GF-D8 (cell line): ENCODE results near the gene CES3.
"Not testable (repeated sequence)": the region's sequence is repeated elsewhere in the genome, so short reads cannot be mapped to it uniquely, and the experiment has no call there.

Experiments
- DNase-seq: peaks from one replicate; lab custom pipeline; 2025; lab: John Stamatoyannopoulos, UW

Gene CES3

DNA sequence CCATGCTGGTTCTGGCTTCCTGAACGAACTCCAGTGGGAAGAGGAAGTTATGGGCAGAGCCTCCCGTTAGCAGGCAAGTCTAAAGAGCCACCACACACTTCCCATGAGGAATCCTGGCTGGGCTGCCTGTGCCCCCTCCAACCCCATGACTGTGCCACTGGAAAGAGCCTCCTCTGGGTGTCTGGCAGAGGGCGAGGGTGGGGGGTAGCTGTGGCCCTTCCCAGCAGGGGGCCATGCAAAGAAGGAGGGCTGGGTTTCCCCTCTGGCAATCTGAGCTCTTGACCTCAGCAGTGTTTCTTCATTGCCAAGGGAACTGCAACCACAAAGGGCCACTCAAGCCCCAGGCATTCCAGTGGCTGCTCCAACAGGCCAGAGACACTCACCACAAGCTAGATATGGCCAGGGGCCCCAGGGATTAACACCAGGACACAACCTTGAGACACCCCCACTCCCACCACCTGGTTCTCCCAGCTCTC, 34.1 kb upstream of the CES3 start:
- DNase-seq, result peak; percentile 9

DNA sequence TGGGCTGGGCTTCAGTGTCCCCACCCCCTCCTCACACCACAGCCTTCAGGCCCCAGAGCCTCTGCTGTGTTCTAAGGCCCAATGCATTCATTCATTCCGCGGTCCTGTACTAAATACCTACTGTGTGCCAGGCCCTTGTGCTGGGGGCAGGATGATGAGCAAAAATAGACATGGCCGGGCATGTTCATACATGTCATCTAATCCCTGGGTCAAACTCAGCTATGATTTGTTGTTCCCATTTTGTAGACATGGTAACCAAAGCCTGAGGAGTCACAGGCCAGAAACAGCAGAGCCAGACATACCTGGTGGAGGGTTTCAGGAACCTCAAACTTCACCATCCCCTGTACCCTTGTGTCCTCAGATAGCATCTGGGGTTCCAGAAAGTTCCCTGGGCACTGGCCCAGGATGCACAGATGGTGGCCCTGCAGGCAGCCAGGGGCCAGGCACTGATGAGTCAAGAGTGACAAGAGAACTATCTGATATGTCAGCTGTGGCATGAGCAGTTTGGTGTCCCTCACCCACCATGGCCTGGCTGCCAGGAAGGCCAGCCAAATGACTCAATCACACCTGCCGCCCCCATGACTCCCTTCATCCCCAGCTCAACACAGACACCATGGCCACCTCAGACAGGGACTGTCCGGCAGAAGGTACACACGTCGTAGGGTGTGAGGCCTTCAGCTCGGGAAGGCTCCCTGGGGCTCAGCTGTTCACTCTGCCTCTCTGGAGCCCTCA, 33.0 kb upstream of the CES3 start:
- no peak for DNase-seq

DNA sequence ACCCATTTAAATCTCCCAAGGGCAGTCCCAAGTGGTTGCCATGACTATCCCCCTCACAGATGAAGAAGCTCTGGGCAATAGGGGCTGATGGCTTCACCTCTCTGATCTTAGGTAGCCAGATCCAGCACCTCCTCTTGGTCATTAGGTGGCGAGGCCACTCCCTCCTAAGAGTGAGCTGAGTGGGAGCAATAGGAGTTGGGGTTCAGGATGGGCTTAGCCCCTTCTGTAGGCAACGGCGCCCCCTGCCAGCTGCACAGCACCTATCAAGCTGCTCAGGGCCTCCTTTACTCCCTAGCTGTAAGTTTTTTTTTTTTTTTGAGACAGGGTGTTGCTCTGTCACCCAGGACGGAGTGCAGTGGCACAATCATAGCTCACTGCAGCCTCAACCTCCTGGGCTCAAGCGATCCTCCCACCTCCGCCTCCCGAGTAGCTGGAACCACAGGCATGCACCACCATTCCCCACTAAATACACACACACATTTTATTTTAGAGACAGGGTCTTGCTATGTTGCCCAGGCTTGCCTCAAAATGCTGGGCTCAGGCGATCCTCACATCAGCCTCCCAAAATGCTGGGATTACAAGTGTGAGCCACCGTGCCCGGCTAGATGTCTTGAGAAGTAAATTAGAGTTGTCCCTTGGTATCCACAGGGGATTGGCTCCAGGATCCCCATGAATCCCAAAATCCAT, 32.2 kb upstream of the CES3 start:
- DNase-seq, result no peak

DNA sequence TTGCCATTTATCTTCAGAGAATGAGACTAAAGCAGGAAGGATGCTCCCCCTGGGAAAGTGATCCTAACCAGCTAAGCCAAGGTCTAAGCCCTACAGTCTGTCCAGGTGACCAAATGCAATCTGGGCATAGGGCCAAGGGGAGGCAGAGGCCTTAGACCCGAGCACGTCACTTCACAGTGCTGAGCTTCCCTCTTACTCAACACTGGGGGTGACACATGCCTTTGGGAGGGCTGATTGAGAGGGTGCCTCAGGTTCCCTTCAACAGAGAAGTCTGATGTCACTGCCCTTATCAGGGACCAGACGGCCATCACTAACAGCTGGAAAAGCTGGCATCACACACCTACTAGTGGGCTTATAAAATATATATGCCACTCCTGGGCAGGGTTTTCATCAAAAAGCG, 30.9 kb upstream of the CES3 start:
- no peak for DNase-seq

DNA sequence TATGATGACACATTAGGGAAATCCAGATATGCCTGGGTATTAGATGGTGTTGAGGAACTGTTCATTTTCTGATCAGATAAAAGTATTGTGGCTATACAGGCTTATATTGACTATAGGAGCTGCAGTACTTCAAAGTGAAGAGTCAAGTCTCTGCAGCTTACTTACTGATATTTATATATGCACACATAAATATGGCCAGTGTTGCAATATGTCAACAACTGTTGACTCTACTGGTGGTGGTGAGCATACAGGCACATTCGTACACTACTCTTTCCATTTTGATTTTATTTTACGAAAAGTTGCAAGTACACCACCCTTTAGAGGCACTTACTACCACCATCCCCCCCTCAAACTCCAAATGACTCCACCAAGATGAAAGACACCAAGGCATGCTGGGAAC, 29.4 kb upstream of the CES3 start:
- no peak for DNase-seq

DNA sequence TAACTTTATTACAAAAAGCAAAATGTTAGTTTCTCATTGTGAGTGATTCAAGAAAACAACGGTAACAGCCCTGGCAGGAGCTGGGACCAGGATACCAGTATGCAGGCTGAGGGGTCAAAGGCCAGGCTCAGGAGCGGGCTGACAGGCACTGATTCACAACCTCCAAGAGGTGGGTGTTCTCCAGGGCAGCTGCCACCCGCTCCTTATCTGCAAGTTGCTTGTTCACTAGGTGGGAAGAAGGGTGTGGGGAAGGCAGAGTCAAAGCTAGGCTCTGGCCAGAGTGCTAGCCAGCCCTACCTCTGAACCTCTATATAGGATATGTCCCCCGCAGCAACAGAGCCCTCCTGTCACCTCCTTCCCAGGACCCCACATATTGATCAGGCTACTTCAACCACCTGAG, 29.0 kb upstream of the CES3 start:
- DNase-seq, result no peak

DNA sequence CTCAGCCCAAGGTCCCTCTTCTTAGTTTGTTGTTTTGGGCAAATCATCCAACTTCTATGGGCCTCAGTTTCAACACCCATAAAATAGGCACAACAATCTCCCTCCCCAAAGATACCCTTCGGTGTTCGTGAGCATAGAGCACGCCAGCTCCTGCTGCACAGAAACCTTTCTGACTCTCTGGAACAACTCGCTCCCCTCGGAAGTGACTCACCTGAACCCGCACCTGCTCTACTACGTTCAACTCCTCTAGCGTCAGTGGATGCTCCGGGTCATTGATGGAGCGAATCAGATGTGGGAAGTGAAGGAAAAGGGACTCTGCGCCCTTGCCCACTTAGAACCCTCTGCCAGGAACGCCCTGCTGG, 27.3 kb upstream of the CES3 start:
- no peak for DNase-seq

DNA sequence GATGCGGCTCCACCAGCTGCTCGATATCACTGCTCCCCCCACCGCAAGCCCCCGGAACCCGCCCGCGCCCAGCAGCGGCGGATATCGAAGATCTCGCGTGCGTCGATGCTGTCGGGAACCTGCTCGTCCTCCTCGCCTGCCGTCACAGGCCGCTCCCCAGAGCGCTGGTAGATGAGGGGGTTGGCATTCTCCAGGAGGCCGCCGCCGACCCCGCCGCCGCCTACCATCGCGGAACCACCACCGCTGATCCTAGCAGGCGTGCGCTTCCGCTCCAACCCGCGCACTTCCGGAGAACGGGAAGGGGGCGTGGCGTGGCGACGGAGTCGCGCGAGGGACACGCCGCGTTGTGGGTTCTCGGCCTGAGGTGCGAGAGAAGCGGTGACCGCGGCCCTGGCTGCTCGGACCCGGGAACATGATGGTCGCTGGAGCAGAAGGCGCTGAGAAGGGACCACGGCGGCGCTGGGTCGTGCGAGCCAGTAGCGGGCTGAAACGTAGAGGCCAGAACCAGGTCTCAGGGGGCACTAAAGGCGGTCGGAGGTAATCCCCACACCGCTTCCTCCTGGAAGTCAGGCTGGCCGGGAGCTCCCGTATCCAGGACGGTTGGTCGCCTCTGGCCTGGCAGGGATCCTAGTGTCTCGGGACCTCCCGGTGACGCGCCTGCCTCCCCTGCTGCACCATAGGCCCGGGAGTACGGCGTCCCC, 26.8 kb upstream of the CES3 start, which contains the start of gene CIAO2B:
Gene CIAO2B, minus strand, starts transcription at position 265 of the 701 bp plus-strand sequence. Its CDS starts 38 bp downstream, at position 227.
- DNase-seq, result peak; percentile 46

DNA sequence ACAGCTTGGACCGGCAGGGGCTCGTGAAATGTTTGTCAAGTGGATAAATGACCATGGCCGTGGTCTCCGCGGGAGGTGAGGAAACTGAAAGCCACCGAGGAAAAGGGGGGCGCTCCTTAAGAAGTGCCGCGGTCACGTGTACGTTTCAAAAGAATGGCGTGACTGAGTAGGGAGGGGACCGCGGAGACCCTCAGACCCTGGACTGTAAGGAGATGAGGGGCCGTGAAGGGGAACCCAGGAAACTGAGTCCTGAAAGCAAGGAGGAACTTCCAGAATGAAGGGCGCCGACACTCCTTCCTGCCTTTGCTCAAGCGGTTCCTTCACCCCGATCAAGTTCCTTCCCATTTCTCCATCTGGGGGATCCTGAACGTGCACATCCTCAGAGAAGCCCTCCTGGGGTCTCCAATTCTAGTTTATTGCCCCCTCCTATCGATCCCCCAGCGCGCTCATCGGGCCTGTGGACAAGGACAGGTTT, 26.2 kb upstream of the CES3 start:
- DNase-seq, result not testable (repeated sequence)

DNA sequence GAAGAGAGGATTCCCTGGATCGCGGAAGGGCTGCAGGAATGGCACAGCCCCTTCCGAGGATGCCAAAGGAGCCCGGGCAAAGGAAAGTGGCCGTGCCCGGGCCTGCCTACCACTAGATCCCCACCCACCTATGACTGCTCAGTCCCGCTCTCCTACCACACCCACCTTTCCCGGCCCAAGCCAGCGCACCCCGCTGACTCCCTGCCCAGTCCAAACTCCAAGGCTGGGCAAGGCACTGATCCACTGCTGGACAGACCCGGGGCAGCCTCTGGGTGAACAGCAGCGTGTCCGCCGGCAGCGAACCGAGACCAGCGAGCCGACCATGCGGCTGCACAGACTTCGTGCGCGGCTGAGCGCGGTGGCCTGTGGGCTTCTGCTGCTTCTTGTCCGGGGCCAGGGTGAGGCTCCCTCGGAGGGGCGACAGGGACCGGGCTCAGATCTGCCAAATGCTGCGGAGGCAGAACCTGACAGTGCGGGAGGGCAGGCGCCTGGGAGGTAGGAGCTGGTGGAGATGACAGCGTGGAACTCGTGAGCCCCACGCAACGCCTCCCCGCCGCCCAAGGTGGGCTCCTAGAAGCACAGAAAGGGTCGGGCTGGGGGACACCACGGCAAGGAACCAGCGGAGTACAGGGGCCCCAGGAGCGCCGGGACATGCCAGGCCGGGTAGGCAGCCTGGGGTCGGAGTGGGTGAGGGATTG, 25.6 kb upstream of the CES3 start, which contains the start of gene CES2:
Gene CES2, plus strand, starts transcription at position 203 of the 698 bp plus-strand sequence. Its CDS starts 120 bp downstream, at position 323.
- no peak for DNase-seq

DNA sequence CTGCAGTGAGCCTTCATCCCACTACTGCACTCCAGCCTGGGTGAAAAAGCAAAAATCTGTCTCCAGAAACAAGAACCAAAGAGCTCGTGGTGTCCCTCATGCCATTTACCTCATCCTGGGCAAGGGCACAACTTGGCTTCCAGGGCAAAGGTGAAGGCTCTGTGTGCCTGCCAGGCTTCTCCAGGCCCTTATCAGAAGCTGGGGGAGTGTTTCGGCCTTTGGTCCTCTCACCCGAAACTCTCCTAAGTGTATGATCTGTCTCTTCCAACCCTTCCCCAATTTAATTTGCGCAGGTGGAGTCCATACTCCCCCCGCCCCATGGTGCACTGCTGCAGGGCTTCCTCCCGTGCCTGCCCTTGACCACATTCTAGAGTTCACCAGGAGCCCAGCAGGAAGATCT, 24.6 kb upstream of the CES3 start:
- DNase-seq, result no peak

DNA sequence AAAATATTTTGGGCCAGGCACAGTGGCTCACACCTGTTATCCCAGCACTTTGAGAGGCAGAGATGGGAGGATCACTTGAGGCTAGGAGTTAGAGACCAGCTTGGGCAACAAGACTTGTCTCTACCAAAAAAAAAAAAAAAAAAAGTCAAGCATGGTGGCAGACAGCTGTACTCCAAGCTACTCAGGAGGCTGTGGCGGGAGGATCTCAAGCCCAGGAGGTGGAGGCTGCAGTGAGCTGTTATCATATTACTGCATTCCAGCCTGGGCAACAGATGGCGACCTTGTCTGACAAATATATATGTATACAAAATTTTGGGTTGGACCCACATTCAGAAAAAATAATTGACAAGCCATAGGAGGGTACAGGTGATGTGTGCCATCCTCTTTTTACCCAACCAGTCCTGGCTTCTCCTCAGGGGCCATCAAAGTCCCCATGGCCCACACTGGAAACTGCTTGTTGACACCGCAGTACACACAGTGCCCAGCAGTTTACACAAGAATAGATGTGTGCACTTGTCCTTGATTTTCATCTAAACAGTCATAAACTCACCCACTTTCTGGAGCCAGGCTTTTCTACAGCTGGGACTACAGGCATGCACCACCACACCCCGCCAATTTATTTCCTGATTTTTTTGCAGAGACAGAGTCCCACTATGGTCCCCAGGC, 24.0 kb upstream of the CES3 start:
- DNase-seq, result no peak

DNA sequence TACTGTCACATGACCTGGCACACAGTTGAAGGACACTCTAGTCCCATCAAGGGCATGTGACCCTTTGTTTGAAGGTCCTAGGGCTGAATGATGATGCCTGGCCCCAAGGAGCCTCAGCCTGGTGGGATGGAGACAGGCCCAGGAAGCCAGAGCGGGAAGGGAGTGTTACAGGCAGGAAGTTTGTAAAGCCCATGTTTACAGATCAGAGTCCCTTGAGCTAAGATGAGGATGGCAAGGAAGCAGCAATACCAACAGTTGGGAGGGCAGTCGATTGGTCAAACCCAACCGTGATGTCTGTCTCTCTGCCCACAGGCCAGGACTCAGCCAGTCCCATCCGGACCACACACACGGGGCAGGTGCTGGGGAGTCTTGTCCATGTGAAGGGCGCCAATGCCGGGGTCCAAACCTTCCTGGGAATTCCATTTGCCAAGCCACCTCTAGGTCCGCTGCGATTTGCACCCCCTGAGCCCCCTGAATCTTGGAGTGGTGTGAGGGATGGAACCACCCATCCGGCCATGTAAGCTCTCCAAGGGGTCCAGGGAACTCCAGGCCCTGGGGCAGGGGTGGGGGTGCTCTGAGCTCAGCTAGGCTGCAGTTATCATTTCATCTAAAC, 23.2 kb upstream of the CES3 start:
- DNase-seq, result no peak

DNA sequence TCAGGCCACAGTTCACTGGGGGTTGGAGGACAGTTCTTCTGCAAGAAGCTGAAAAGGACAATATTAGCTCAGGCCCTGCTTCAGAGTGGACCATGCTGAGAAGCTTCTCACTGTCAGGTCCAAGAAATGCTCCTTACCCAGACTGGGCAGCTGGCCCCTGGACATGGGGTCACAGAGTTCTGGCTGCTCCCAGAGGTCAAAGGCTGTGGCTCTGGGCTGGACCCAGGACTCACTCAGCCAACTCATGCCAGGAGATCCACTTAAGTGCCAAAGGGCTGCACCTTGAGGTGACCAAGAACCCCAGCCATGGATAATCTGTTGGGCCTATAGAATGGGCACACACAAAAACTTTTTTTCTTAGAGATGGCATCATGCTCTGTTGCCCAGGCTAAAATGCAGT, 21.7 kb upstream of the CES3 start:
- DNase-seq, result no peak

DNA sequence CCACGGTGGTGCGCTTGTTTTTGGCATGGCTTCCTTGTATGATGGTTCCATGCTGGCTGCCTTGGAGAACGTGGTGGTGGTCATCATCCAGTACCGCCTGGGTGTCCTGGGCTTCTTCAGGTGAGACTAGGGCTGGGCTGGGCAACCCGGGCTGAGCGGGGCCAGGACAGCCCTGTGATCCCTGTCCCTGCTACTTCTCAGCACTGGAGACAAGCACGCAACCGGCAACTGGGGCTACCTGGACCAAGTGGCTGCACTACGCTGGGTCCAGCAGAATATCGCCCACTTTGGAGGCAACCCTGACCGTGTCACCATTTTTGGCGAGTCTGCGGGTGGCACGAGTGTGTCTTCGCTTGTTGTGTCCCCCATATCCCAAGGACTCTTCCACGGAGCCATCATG, 20.8 kb upstream of the CES3 start:
- DNase-seq, result no peak

DNA sequence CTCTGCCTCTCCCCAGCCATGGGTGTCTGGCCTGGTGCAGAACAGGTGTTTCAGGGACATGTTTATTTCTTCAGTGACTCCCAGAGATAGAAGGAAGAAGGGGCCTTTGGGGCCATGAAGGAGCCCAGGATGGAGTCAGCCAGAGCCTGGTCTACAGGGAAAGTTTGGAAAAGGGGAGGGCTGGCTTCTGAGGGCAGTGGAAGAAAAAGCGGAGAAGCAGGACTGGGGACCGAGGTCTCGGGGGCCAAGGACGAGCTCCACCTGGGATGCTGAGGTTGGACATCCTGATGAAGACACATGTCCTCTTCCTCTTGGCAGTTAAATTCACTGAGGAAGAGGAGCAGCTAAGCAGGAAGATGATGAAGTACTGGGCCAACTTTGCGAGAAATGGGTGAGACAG, 18.1 kb upstream of the CES3 start:
- no peak for DNase-seq

DNA sequence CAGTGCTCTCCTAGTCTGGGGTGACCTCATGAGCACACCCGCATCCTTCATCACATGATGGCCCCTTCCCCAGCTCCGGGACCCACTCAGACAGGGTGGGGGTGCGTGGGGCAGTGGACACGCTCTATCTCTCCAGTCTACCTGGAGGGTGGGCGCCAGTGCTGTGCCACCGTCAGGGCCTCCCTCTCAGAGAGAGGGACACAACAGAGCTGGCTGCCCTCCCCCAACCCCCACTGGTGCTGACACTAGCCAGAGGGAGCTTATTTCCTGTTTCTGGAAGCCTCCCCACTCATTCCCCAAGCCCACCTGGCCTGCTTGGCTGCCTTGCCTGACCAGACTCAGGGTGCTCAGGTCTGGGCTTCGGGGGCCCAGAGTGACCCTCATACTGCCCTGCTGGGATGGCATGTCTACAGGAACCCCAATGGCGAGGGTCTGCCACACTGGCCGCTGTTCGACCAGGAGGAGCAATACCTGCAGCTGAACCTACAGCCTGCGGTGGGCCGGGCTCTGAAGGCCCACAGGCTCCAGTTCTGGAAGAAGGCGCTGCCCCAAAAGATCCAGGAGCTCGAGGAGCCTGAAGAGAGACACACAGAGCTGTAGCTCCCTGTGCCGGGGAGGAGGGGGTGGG, 17.5 kb upstream of the CES3 start:
- DNase-seq, result no peak

DNA sequence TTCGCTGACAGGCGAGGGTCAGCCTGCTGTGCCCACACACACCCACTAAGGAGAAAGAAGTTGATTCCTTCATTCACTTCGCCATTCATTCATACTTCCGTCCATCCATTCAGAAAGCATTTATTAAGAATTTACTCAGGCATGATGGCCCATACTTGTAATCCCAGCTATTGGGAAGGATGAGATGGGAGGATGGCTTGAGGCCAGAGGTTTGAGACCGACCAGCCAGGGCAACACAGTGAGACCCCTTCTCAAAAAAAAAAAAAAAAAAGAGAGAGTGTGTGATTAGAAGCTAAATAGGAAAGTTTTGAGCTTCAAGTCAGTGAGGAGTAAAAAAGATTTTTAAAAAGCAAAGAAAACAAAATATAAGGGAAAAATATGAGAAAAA, 17.0 kb upstream of the CES3 start:
- no peak for DNase-seq

DNA sequence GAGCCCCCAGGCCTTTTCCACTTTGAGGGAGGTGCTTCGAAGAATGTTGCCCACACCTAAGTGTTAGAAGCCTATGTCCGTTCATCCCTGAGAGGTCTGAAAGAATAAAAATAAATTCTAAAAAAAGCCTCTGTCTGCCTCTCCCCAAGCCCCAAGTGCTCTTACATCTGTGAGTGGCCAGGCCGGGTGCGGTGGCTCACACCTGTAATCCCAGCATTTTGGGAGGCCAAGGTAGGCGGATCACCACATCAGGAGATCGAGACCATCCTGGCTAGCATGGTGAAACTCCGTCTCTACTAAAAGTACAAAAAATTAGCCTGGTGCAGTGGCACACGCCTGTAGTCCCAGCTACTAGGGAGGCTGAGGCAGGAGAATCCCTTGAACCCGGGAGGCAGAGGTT, 16.1 kb upstream of the CES3 start:
- not testable (repeated sequence) for DNase-seq

DNA sequence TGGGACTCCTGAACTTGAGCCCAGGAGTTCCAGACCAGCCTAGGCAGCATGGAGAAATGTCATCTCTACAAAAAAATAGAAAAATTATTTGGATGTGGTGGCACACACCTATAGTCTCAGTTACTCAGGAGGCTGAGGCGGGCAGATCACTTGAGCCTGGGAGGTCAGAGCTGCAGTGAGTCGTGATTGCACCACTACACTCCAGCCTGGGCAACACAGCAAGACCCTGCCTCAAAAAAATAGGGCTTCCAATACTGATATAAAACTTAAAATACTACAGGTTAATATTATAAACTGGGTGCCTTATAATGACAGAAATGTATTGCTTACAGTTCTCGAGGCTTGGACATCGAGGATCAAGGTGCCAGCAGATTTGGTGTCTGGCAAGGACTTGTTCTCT, 15.1 kb upstream of the CES3 start:
- no peak for DNase-seq

DNA sequence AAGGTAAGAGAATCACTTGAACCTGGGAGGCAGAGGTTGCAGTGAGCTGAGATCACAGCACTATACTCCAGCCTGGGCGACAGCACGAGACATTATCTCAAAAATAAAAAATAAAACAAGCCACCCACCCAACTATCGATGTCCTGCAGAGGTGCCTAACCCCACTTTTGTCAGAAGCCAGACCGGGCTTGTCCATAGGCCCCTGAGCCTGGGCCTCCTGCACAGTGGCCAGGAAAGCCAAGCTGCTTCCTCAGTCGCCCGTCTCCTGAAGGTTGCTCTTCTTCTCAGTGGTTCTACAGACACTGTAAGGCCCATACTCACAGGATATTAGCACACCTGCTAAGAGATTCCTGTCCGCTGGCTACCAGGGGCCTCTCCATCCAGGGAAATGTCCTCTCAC, 14.5 kb upstream of the CES3 start:
- DNase-seq, result no peak
